DOHH2 (cell line): ENCODE data around the gene RAP1GAP.

Experiments
- CTCF ChIP-seq: fragments of 200-600 bp; sonication (generic); IDR thresholded peaks from one replicate; pipeline ENCODE4 v1.5.1; 2014; ENCODE audit warnings: antibody characterized with exemption, mild to moderate bottlenecking, low read depth, low read length; ENCODE audit not compliant: poor library complexity, severe bottlenecking
- EZH2phosphoT487 ChIP-seq: fragments of 200-600 bp; sonication (generic); IDR thresholded peaks from 2 replicates; pipeline ENCODE4 v1.6.1; 2017; ENCODE audit warnings: borderline replicate concordance, mild to moderate bottlenecking, antibody characterized with exemption, low read length, moderate library complexity, mixed read lengths

GRCh38 chr1:21619375-21619947 lies 49.7 kb downstream of the RAP1GAP start:
- TF ChIP-seq CTCF (no peak), EZH2phosphoT487 (no peak)
